K562 (cell line): ENCODE data around the gene ABLIM2. TPM values are rescaled to one million over a fixed set of nuclear protein-coding genes. Genes with fewer than 3 reads are reported as not detected.

Experiments used
- CAMTA2 ChIP-seq: fragments of 250-450 bp; sonication (Bioruptor Pico); conservative IDR thresholded peaks from 2 replicates; pipeline ENCODE4 v1.5.1; 2022
- COPS2 ChIP-seq: fragments of 450-650 bp; conservative IDR thresholded peaks from 2 replicates; pipeline ENCODE4 v1.6.1; 2016; ENCODE audit warnings: mild to moderate bottlenecking, moderate library complexity
- DMBX1 ChIP-seq: fragments of 250-450 bp; sonication (Bioruptor Pico); IDR thresholded peaks from 2 replicates; pipeline ENCODE4 v1.8.0; 2022; ENCODE audit warnings: inconsistent platforms, mild to moderate bottlenecking, moderate library complexity, borderline replicate concordance
- HMGN3 ChIP-seq: IDR thresholded peaks from 2 replicates; pipeline ENCODE4 v1.6.1; 2011; ENCODE audit warnings: borderline replicate concordance, low read depth, mild to moderate bottlenecking, mixed read lengths, low read length; ENCODE audit not compliant: insufficient read length; ENCODE audit errors: extremely low read depth
- MAFG ChIP-seq: fragments of 450-650 bp; conservative IDR thresholded peaks from 2 replicates; pipeline ENCODE4 v1.6.1; 2016; ENCODE audit warnings: missing genetic modification characterization, missing compliant biosample characterization
- MYC ChIP-seq, 2 experiments: fragments of 250-450 bp in 1 of 2; sonication (Bioruptor Pico) in 1 of 2; IDR thresholded peaks; 2 replicates each; pipeline versions ENCODE4 v1.5.1 to v1.6.1; 2012 to 2021; ENCODE audit warnings: low read depth in 2 of 2, borderline replicate concordance in 1 of 2, improper control_type of control experiment in 1 of 2, low read length in 1 of 2, mild to moderate bottlenecking in 1 of 2, moderate library complexity in 1 of 2
- NRF1 ChIP-seq, 2 experiments: fragments of 450-650 bp; IDR thresholded peaks in 1 of 2; conservative IDR thresholded peaks in 1 of 2; 2 replicates each; pipeline ENCODE4 v1.6.1; 2014; ENCODE audit warnings: mild to moderate bottlenecking in 2 of 2
- POLR2G ChIP-seq: fragments of 200-400 bp; formaldehyde crosslinking; IDR thresholded peaks from 2 replicates; pipeline ENCODE4 v1.6.1; 2017; ENCODE audit warnings: low read depth, mild to moderate bottlenecking, antibody characterized with exemption, low read length, moderate library complexity
- RAD21 ChIP-seq, 2 experiments: fragments of 250-450 bp in 1 of 2; fragments of 450-650 bp in 1 of 2; sonication (Bioruptor Pico) in 1 of 2; formaldehyde crosslinking in 1 of 2; IDR thresholded peaks in 1 of 2; conservative IDR thresholded peaks in 1 of 2; 2 replicates each; pipeline versions ENCODE4 v1.4.0 to v1.8.0; 2020 to 2022; ENCODE audit warnings: mild to moderate bottlenecking in 2 of 2, moderate library complexity in 1 of 2
- REST ChIP-seq, 2 experiments: fragments of 450-650 bp; formaldehyde crosslinking in 1 of 2; IDR thresholded peaks; 2 replicates each; pipeline versions ENCODE4 v1.4.0 to v1.6.1; 2014 to 2020; ENCODE audit warnings: mild to moderate bottlenecking in 2 of 2, borderline replicate concordance in 1 of 2, low read depth in 1 of 2
- RNF2 ChIP-seq: sonication (generic); IDR thresholded peaks from 2 replicates; pipeline ENCODE4 v1.6.1; 2016
- SRF ChIP-seq, 2 experiments: fragments of 250-450, 450-650 bp in 1 of 2; sonication (Bioruptor Pico) in 1 of 2; sonication (generic) in 1 of 2; formaldehyde crosslinking; IDR thresholded peaks; 2 replicates each; pipeline versions ENCODE4 v1.5.0 to v1.5.1; 2020 to 2022; ENCODE audit warnings: mild to moderate bottlenecking in 1 of 2, missing genetic modification reagents in 1 of 2
- TEAD1 ChIP-seq, 2 experiments: fragments of 450-650 bp in 1 of 2; sonication (generic) in 1 of 2; formaldehyde crosslinking; IDR thresholded peaks; 2 replicates each; pipeline versions ENCODE4 v1.4.0 to v1.8.0; 2020 to 2022; ENCODE audit warnings: mild to moderate bottlenecking in 2 of 2, missing genetic modification reagents in 1 of 2
- ZFX ChIP-seq: sonication (generic); formaldehyde crosslinking; IDR thresholded peaks from 2 replicates; pipeline ENCODE4 v1.8.0; 2022; ENCODE audit warnings: mild to moderate bottlenecking, missing genetic modification reagents, moderate library complexity
- ZNF133 ChIP-seq: fragments of 250-450 bp; sonication (Bioruptor Pico); IDR thresholded peaks from 2 replicates; pipeline ENCODE4 v1.4.0; 2020; ENCODE audit warnings: mild to moderate bottlenecking
- ZNF431 ChIP-seq: sonication (generic); formaldehyde crosslinking; IDR thresholded peaks from 2 replicates; pipeline ENCODE4 v1.8.0; 2022; ENCODE audit warnings: mild to moderate bottlenecking, missing genetic modification reagents
- polyA plus RNA-seq, 8 experiments: library from polyadenylated mRNA; depleted of rRNA in 4 of 8; stranded (reverse) in 5 of 8; unstranded in 3 of 8; fragments of >200 nt; fragmentation: Nextera tagmentation in 2 of 8; fragmentation: Illumina TruSeq in 1 of 8; extraction: Ambion mirVana in 2 of 8; extraction: Trizol in 1 of 8; gene quantifications; 2 replicates each; pipeline versions ENCODE4 v1.2.1 to v1.2.3, GENCODE V29; 2011 to 2014; ENCODE audit warnings: inconsistent platforms in 1 of 8, missing spikeins in 1 of 8
- total RNA-seq, 7 experiments: library from RNA; depleted of rRNA in 6 of 7; stranded (reverse); fragments of >200 nt in 6 of 7; fragmentation: Illumina TruSeq in 2 of 7; extraction: Trizol in 2 of 7; gene quantifications; 2 replicates each; pipeline versions ENCODE4 v1.2.1 to v1.2.3, GENCODE V29; 2011 to 2021; ENCODE audit warnings: low replicate concordance in 1 of 7
- TF ChIP-seq, protein P1 (sequence below): fragments of 200-800 bp; sonication (Bioruptor generic); IDR thresholded peaks from 2 replicates; pipeline ENCODE4 v1.6.1; 2017; ENCODE audit warnings: missing genetic modification characterization, missing compliant biosample characterization

The ABLIM2 gene
- total and polyA plus RNA-seq, 9 of the 15 experiments (the other 6 are each of a cell fraction or from before 2014, with no cell fraction given) = not detected

DNA sequence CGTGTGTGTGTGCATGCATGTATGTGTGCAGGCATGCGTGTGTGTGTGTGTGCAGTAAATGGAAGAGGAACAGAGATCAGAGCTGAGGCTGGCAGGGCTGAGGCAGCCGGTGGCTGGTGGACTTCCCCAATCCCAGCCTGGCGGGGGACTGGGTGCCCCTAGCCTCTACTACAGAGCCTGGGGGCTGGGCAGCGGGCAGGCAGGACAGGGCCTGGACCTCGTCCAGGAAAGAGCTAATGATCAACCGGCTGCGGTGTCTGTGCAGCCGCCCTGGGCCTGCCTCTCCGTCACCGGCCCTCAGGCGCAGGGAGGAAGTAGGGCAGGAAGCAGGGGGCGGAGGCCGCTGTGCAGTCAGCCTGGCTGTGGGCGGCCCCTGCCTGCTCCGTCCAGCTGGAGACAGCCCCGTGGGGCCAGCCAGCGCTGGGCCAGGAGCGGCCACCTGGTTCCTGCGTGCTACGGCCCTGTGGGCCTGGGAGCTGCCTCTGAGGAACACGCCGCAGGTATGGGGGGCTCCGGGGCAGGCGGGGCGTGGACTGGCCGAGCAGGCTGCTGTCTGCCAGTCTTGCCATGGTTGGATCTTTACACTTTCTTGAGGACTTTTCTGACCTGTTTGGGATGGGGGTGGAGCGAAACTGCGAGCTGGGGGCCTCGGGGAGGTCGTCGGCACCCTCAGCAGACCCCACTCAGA is 40.4 kb upstream of the ABLIM2 start, which contains the start of gene SH3TC1 (continued):
- TF ChIP-seq REST (IDR thresholded peaks at IDR 0.05; ENCODE audit: borderline replicate concordance) = peak; percentile 98
- TF ChIP-seq REST (CRISPR knock-in tag; IDR thresholded peaks at IDR 0.05; ENCODE audit: low read depth) = no peak
- TF ChIP-seq, protein P1, sequence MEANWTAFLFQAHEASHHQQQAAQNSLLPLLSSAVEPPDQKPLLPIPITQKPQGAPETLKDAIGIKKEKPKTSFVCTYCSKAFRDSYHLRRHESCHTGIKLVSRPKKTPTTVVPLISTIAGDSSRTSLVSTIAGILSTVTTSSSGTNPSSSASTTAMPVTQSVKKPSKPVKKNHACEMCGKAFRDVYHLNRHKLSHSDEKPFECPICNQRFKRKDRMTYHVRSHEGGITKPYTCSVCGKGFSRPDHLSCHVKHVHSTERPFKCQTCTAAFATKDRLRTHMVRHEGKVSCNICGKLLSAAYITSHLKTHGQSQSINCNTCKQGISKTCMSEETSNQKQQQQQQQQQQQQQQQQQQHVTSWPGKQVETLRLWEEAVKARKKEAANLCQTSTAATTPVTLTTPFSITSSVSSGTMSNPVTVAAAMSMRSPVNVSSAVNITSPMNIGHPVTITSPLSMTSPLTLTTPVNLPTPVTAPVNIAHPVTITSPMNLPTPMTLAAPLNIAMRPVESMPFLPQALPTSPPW (CRISPR knock-in tag) = peak; percentile 53; the same call in 1 of the 2 replicates
- TF ChIP-seq POLR2G = peak; percentile 57; the same call in 1 of the 2 replicates
- no peak for TF ChIP-seq MAFG (tag)
- TF ChIP-seq ZNF133 = no peak
- peak; percentile 47; the same call in 1 of the 2 replicates for TF ChIP-seq ZNF431
- TF ChIP-seq CAMTA2 = no peak
- TF ChIP-seq DMBX1 (CRISPR knock-in tag) = no peak
- 0 out of 4 replicates have a peak, but pooled peaks of 1 of the 2 experiments have one; percentile 13 for TF ChIP-seq TEAD1 (CRISPR knock-in tag; IDR thresholded peaks at IDR 0.05)
- TF ChIP-seq RNF2 = peak; percentile 59; the same call in 1 of the 2 replicates
- peak; percentile 81 for TF ChIP-seq HMGN3
- peak; percentile 77 for TF ChIP-seq ZFX (CRISPR knock-in tag)
- peak; percentile 71 to 77 for TF ChIP-seq NRF1 (conservative IDR thresholded peaks at IDR 0.05 in 1 of 2, IDR thresholded peaks at IDR 0.05 in 1 of 2)
- TF ChIP-seq RAD21 (CRISPR knock-in tag; conservative IDR thresholded peaks at IDR 0.05 in 1 of 2, IDR thresholded peaks at IDR 0.05 in 1 of 2) = peak in 1 of 2 experiments; percentile 17; a peak in 1 of 4 replicates
- TF ChIP-seq MYC (IDR thresholded peaks at IDR 0.05; ENCODE audit: low read depth, low read length) = no peak
- TF ChIP-seq MYC (CRISPR knock-in tag; IDR thresholded peaks at IDR 0.05; ENCODE audit: borderline replicate concordance, low read depth) = peak; percentile 22; the same call in 1 of the 2 replicates
- TF ChIP-seq COPS2 = no peak
- peak in 1 of 2 experiments; percentile 90; a peak in 1 of 4 replicates for TF ChIP-seq SRF (CRISPR knock-in tag; IDR thresholded peaks at IDR 0.05)
